ENCODE results near the gene PPP1R13B. TPM values are rescaled to one million over a fixed set of nuclear protein-coding genes. Genes with fewer than 3 reads are reported as not detected.

PPP1R13B gene
- total RNA-seq, 1 experiment from 2014 or later = 16.2 TPM

GRCh38 chr14:103736546-103737431, 110.6 kb downstream of the PPP1R13B start:
- Mint-ChIP-seq H3K4me3 (ENCODE audit: unreplicated experiment) (no peak overlapping the region), H3K4me1 (ENCODE audit: insufficient read depth, unreplicated experiment) (no peaks in the 10 kb centered on the region), H3K27ac (ENCODE audit: low read depth, unreplicated experiment) (no peak overlapping the region), H3K36me3 (ENCODE audit: insufficient read depth, unreplicated experiment) (peaks cover 67% of the 10 kb centered on the region), H3K9me3 (ENCODE audit: unreplicated experiment) (no peaks in the 10 kb centered on the region), H3K27me3 (ENCODE audit: insufficient read depth, unreplicated experiment) (no peaks in the 10 kb centered on the region)
- CTCF ChIA-PET = no interaction called here
- DNase-seq (ENCODE audit: unreplicated experiment) = no peak
- BruUV-seq (replicated peaks) = no TSS peak
- TF ChIP-seq CTCF (IDR thresholded peaks at IDR 0.05; ENCODE audit: unreplicated experiment) = no peak
- intact Hi-C loops (cut with micrococcal nuclease) = no loop called here
- POLR2A ChIA-PET = interaction anchor here (0.7 to 0.8 kb wide), 3 partner anchors 10 to 1340 kb away, joined by 3 read pairs; partner anchors contain the start of genes XRCC3 and ZFYVE21

- ChIA-PET CTCF (no interaction called here), POLR2A (interaction anchor here (0.7 to 0.8 kb wide), 3 partner anchors 10 to 1341 kb away, joined by 3 read pairs; partner anchors contain the start of genes XRCC3 and ZFYVE21)
- no peaks in the 10 kb centered on the region for H3K4me1 Mint-ChIP-seq (ENCODE audit: insufficient read depth, unreplicated experiment)
- peaks cover 66% of the 10 kb centered on the region for H3K36me3 Mint-ChIP-seq (ENCODE audit: insufficient read depth, unreplicated experiment)
- H3K9me3 Mint-ChIP-seq (ENCODE audit: unreplicated experiment) = no peaks in the 10 kb centered on the region
- no peaks in the 10 kb centered on the region for H3K27me3 Mint-ChIP-seq (ENCODE audit: insufficient read depth, unreplicated experiment)
- BruUV-seq (replicated peaks) = no TSS peak
- intact Hi-C loops (cut with micrococcal nuclease) = no loop called here
- no peak overlapping the region for H3K27ac Mint-ChIP-seq (ENCODE audit: low read depth, unreplicated experiment)
- no peak for TF ChIP-seq CTCF (IDR thresholded peaks at IDR 0.05; ENCODE audit: unreplicated experiment)
- no peak for DNase-seq (ENCODE audit: unreplicated experiment)
- H3K4me3 Mint-ChIP-seq (ENCODE audit: unreplicated experiment) = no peak overlapping the region
Observed at GRCh38 chr14:103735815-103736545, 111.4 kb downstream of the PPP1R13B start.

- TF ChIP-seq CTCF (IDR thresholded peaks at IDR 0.05; ENCODE audit: unreplicated experiment) = no peak
- CTCF ChIA-PET = no interaction called here
- Mint-ChIP-seq H3K36me3 (ENCODE audit: insufficient read depth, unreplicated experiment) (peaks cover 61% of the 10 kb centered on the region), H3K9me3 (ENCODE audit: unreplicated experiment) (no peaks in the 10 kb centered on the region), H3K4me3 (ENCODE audit: unreplicated experiment) (no peak overlapping the region), H3K27me3 (ENCODE audit: insufficient read depth, unreplicated experiment) (no peaks in the 10 kb centered on the region), H3K27ac (ENCODE audit: low read depth, unreplicated experiment) (no peak overlapping the region), H3K4me1 (ENCODE audit: insufficient read depth, unreplicated experiment) (no peaks in the 10 kb centered on the region)
- BruUV-seq (replicated peaks) = no TSS peak
- no peak for DNase-seq (ENCODE audit: unreplicated experiment)
- POLR2A ChIA-PET = no interaction called here
- intact Hi-C loops (cut with micrococcal nuclease) = no loop called here
Observed at GRCh38 chr14:103735439-103735814, 111.9 kb downstream of the PPP1R13B start.

- Mint-ChIP-seq H3K4me3 (ENCODE audit: unreplicated experiment) (no peak overlapping the region), H3K9me3 (ENCODE audit: unreplicated experiment) (no peaks in the 10 kb centered on the region), H3K36me3 (ENCODE audit: insufficient read depth, unreplicated experiment) (peaks cover 57% of the 10 kb centered on the region), H3K27ac (ENCODE audit: low read depth, unreplicated experiment) (no peak overlapping the region), H3K4me1 (ENCODE audit: insufficient read depth, unreplicated experiment) (no peaks in the 10 kb centered on the region), H3K27me3 (ENCODE audit: insufficient read depth, unreplicated experiment) (no peaks in the 10 kb centered on the region)
- POLR2A ChIA-PET = no interaction called here
- intact Hi-C loops (cut with micrococcal nuclease) = no loop called here
- no peak for TF ChIP-seq CTCF (IDR thresholded peaks at IDR 0.05; ENCODE audit: unreplicated experiment)
- CTCF ChIA-PET = interaction anchor here (0.7 kb wide), 1 partner anchor 121 kb away, joined by 3 read pairs; no protein-coding TSS in a partner anchor
- no TSS peak for BruUV-seq (replicated peaks)
- no peak for DNase-seq (ENCODE audit: unreplicated experiment)
Observed at GRCh38 chr14:103735022-103735421, 112.4 kb downstream of the PPP1R13B start.

Measured in MCF 10A (cell line).